Measurements from ENCODE around the gene DAPK1. TPM values are rescaled to one million over a fixed set of nuclear protein-coding genes. Genes with fewer than 3 reads are reported as not detected.

Gene DAPK1
- total RNA-seq, 1 experiment from 2014 or later = 133 TPM

GRCh38 chr9:87751423-87751822 lies 253.8 kb downstream of the DAPK1 start:
- H3K4me3 Mint-ChIP-seq (ENCODE audit: low read depth, unreplicated experiment) = no peak overlapping the region
- no peak for TF ChIP-seq CTCF (IDR thresholded peaks at IDR 0.05; ENCODE audit: unreplicated experiment)
- H3K27me3 Mint-ChIP-seq (ENCODE audit: unreplicated experiment) = no peaks in the 10 kb centered on the region
- H3K36me3 Mint-ChIP-seq (ENCODE audit: insufficient read depth, unreplicated experiment) = no peaks in the 10 kb centered on the region
- intact Hi-C loops (cut with micrococcal nuclease; ENCODE audit: unreplicated experiment) = no loop called here
- no peak for DNase-seq
- CTCF ChIA-PET = no interaction called here
- BruUV-seq (replicated peaks) = no TSS peak
- no peaks in the 10 kb centered on the region for H3K9me3 Mint-ChIP-seq (ENCODE audit: low read depth, unreplicated experiment)
- H3K27ac Mint-ChIP-seq (ENCODE audit: unreplicated experiment) = no peak overlapping the region
- no peaks in the 10 kb centered on the region for H3K4me1 Mint-ChIP-seq (ENCODE audit: low read depth, unreplicated experiment)

GRCh38 chr9:87751868-87752267 lies 254.2 kb downstream of the DAPK1 start:
- Mint-ChIP-seq H3K27me3 (ENCODE audit: unreplicated experiment) (no peaks in the 10 kb centered on the region), H3K4me1 (ENCODE audit: low read depth, unreplicated experiment) (no peaks in the 10 kb centered on the region), H3K27ac (ENCODE audit: unreplicated experiment) (no peak overlapping the region), H3K9me3 (ENCODE audit: low read depth, unreplicated experiment) (no peaks in the 10 kb centered on the region), H3K36me3 (ENCODE audit: insufficient read depth, unreplicated experiment) (no peaks in the 10 kb centered on the region), H3K4me3 (ENCODE audit: low read depth, unreplicated experiment) (no peak overlapping the region)
- intact Hi-C loops (cut with micrococcal nuclease; ENCODE audit: unreplicated experiment) = no loop called here
- CTCF ChIA-PET = no interaction called here
- no peak for DNase-seq
- BruUV-seq (replicated peaks) = no TSS peak
- no peak for TF ChIP-seq CTCF (IDR thresholded peaks at IDR 0.05; ENCODE audit: unreplicated experiment)

- H3K27ac Mint-ChIP-seq (ENCODE audit: unreplicated experiment) = no peak overlapping the region
- no TSS peak for BruUV-seq (replicated peaks)
- no peaks in the 10 kb centered on the region for H3K27me3 Mint-ChIP-seq (ENCODE audit: unreplicated experiment)
- H3K9me3 Mint-ChIP-seq (ENCODE audit: low read depth, unreplicated experiment) = no peaks in the 10 kb centered on the region
- H3K4me3 Mint-ChIP-seq (ENCODE audit: low read depth, unreplicated experiment) = no peak overlapping the region
- H3K36me3 Mint-ChIP-seq (ENCODE audit: insufficient read depth, unreplicated experiment) = no peaks in the 10 kb centered on the region
- intact Hi-C loops (cut with micrococcal nuclease; ENCODE audit: unreplicated experiment) = no loop called here
- CTCF ChIA-PET = no interaction called here
- TF ChIP-seq CTCF (IDR thresholded peaks at IDR 0.05; ENCODE audit: unreplicated experiment) = no peak
- H3K4me1 Mint-ChIP-seq (ENCODE audit: low read depth, unreplicated experiment) = no peaks in the 10 kb centered on the region
- no peak for DNase-seq
Observed at GRCh38 chr9:87753313-87753712, 255.6 kb downstream of the DAPK1 start.

Other genes with a start within 250 kb of the DAPK1 start
- gene CTSL, start 228.3 kb downstream of the DAPK1 start, total RNA-seq (2022) = 32.2 and 42.9 TPM in 2 replicates

All from Calu3 (cell line).